Fibroblast of the aortic adventitia (primary cell): Measurements from ENCODE around the gene PTPN22. TPM values are rescaled to one million over a fixed set of nuclear protein-coding genes. Genes with fewer than 3 reads are reported as not detected.

ENCODE experiments used
- DNase-seq: peaks from one replicate; pipeline ENCODE4 v3.0.0-alpha.2; 2010; ENCODE audit warnings: low read depth
- H3K4me3 ChIP-seq: 2 replicates; pipeline ENCODE4 v1.5.1; 2011; ENCODE audit warnings: low read depth, mild to moderate bottlenecking, control low read depth, low read length, moderate library complexity
- total RNA-seq: library from RNA; depleted of rRNA; stranded (reverse); fragments of >200 nt; gene quantifications from 2 replicates; pipeline ENCODE4 v1.2.3, GENCODE V29; 2012; ENCODE audit warnings: low replicate concordance
- TF ChIP-seq, protein P1 (sequence below): IDR thresholded peaks from 2 replicates; pipeline ENCODE4 v1.5.1; 2011; ENCODE audit warnings: mild to moderate bottlenecking, low read length, control low read depth, inconsistent platforms; ENCODE audit not compliant: insufficient read depth

PTPN22 gene
- total RNA-seq, 1 donor, result 0.99 TPM

DNA sequence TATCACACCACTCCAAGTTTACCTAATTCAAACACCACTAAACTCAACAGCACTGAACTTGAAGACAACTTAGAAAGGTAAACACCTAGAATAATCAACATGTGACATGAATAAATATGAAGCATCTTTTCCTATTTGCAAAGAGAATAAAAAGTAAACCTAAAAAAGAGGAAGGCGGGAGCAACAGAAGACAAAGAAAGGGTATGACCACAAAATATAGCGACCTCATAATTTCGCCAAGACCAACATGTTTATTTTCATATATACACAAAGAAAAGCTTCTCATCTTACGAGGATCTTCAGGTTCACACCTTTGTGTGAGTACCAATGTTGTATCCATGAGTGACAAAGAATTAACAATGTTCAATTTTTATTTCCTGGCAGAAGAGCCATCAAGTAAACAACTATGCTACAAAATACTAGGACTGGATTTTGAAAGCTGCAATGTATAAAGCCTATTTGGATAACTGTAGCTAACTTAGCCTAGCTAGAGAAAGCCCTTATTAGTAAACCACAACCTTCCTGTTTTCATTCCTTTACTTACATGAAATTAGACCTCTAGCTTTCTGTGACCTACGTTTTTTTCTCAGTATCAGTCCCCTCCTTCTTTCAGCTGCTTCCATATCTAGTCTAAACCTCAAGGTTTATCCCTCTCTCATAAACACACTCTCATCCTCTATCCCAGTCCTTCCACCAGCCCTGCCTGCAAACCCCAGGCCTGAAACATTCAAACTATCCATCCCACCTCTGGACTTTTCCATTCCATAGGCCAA is 91.0 kb downstream of the PTPN22 start:
- no peak overlapping the region for H3K4me3 ChIP-seq
- DNase-seq, result no peak
- TF ChIP-seq, protein P1, sequence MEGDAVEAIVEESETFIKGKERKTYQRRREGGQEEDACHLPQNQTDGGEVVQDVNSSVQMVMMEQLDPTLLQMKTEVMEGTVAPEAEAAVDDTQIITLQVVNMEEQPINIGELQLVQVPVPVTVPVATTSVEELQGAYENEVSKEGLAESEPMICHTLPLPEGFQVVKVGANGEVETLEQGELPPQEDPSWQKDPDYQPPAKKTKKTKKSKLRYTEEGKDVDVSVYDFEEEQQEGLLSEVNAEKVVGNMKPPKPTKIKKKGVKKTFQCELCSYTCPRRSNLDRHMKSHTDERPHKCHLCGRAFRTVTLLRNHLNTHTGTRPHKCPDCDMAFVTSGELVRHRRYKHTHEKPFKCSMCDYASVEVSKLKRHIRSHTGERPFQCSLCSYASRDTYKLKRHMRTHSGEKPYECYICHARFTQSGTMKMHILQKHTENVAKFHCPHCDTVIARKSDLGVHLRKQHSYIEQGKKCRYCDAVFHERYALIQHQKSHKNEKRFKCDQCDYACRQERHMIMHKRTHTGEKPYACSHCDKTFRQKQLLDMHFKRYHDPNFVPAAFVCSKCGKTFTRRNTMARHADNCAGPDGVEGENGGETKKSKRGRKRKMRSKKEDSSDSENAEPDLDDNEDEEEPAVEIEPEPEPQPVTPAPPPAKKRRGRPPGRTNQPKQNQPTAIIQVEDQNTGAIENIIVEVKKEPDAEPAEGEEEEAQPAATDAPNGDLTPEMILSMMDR, result no peak

DNA sequence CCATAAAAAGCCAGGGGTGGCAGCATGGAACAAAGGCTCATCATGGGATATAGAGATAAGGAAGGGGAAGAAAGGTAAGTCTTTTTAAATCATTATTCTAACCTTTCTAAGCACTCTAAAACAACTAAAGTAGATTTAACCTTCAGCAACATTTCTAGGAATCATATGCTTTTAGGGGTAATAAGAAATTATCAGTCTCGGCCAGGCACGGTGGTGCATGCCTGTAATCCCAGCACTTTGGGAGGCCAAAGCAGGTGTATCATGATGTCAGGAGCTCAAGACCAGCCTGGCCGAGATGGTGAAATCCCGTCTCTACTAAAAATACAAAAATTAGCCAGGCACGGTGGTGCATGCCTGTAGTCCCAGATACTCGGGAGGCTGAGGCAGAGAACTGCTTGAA is 92.0 kb downstream of the PTPN22 start:
- no peak for DNase-seq
- TF ChIP-seq, protein P1, result no peak
- H3K4me3 ChIP-seq, result no peak overlapping the region

GRCh38 chr1:113777561-113777960 is 94.0 kb downstream of the PTPN22 start:
- H3K4me3 ChIP-seq, result no peak overlapping the region
- TF ChIP-seq, protein P1, result no peak
- DNase-seq, result no peak

GRCh38 chr1:113770031-113770430 is 101.5 kb downstream of the PTPN22 start:
- TF ChIP-seq, protein P1, result no peak
- no peak overlapping the region for H3K4me3 ChIP-seq
- DNase-seq, result no peak

DNA sequence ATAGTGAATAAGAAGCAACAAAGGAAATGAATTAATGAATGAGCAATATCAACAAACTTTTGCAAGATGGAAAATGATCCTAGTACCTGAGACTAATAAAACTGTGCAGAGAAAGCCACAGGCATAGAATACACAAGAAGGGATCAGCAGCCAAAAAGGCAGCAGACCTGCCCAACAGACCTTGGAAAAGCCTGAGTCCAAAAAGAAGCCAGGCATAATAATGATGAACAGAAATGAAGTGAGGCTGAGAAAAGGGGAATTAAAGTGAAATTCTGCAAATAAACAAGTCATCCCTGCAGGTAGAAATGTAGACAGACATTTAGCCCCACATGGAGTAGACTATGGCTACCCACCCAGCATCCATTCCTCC is 101.9 kb downstream of the PTPN22 start:
- no peak overlapping the region for H3K4me3 ChIP-seq
- no peak for DNase-seq
- TF ChIP-seq, protein P1, result no peak

DNA sequence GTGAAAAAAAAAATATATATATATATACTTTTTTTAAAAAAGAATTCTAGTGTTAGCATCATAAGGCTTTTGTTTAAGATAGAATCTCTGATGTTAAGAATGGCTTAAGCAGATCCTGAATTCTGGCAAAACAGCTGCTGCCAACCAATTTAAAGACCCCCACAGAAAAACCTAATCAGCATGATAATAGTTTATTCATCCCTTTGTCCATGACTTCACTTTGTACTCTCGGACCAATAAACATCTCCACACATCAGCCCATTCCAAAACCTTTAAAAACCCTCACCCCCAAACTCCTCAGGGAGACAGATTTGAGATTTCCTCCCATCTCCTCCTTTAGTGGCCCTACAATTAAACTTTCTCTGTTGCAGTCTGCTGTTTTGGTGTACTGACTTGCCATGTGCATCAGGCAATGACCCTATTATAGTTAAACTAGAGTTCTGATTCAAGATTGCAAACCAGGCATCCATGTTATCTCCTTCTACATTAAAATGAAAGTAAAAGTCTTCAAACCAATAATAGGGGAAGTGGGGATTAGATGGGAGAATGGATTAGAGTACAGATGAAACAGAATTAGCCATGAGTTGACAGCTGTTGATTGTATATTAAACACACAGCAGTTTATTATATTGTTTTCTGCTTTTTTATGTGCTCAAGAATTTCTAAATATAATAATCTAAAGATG is 102.5 kb downstream of the PTPN22 start:
- no peak for DNase-seq
- TF ChIP-seq, protein P1, result no peak
- H3K4me3 ChIP-seq, result no peak overlapping the region
